Stimulated activated CD8-positive, alpha-beta memory T cell treated with anti-CD3 and anti-CD28 coated beads, Interleukin-2, amount 100 ng/mL, for 48 hours (primary cell): Measurements from ENCODE around the gene RBM17.
"Not testable (repeated sequence)": the region's sequence is repeated elsewhere in the genome, so short reads cannot be mapped to it uniquely, and the experiment has no call there.

Experiments
- DNase-seq, 2 donors: peaks; one replicate each; pipeline ENCODE4 v3.0.0-alpha.2; 2020; ENCODE audit warnings: low read depth in 2 of 2

The RBM17 gene

GRCh38 chr10:6056411-6057135 lies 32.3 kb upstream of the RBM17 start:
- no peak for DNase-seq

GRCh38 chr10:6058682-6059475 lies 30.0 kb upstream of the RBM17 start:
- no peak for DNase-seq

- no peak for DNase-seq
Observed at GRCh38 chr10:6059506-6059905, 29.3 kb upstream of the RBM17 start.

- DNase-seq: no peak
Observed at GRCh38 chr10:6061056-6061455, 27.8 kb upstream of the RBM17 start.

- peak in 1 of 2 donors; percentile 64 for DNase-seq
Observed at GRCh38 chr10:6062101-6062771, 26.6 kb upstream of the RBM17 start, which contains the start of gene IL2RA. IL2RA (minus strand) TSS chr10:6062367; CDS start chr10:6062151, 216 bp downstream.

GRCh38 chr10:6064119-6064518 lies 24.7 kb upstream of the RBM17 start:
- DNase-seq: no peak

GRCh38 chr10:6064726-6065125 lies 24.1 kb upstream of the RBM17 start:
- not testable (repeated sequence) for DNase-seq

GRCh38 chr10:6065406-6065805 lies 23.4 kb upstream of the RBM17 start:
- DNase-seq: no peak

- no peak for DNase-seq
Observed at GRCh38 chr10:6065835-6066234, 23.0 kb upstream of the RBM17 start.

GRCh38 chr10:6067457-6067856 lies 21.4 kb upstream of the RBM17 start:
- DNase-seq: no peak

GRCh38 chr10:6068006-6068405 lies 20.8 kb upstream of the RBM17 start:
- no peak for DNase-seq

- DNase-seq: no peak
Observed at GRCh38 chr10:6068422-6068821, 20.4 kb upstream of the RBM17 start.

- DNase-seq: no peak
Observed at GRCh38 chr10:6069081-6069931, 19.5 kb upstream of the RBM17 start.

- DNase-seq: peak in 1 of 2 donors; percentile 61
Observed at GRCh38 chr10:6070660-6071059, 18.2 kb upstream of the RBM17 start.

GRCh38 chr10:6071181-6072175 lies 17.4 kb upstream of the RBM17 start:
- no peak for DNase-seq

GRCh38 chr10:6072215-6072934 lies 16.5 kb upstream of the RBM17 start:
- DNase-seq: no peak

- DNase-seq: no peak
Observed at GRCh38 chr10:6074489-6075301, 14.1 kb upstream of the RBM17 start.

- no peak for DNase-seq
Observed at GRCh38 chr10:6077071-6077675, 11.7 kb upstream of the RBM17 start.
